ENCODE data around the gene LIFR.

GRCh38 chr5:38531518-38531917 lies 24.9 kb downstream of the LIFR start:
- TF ChIP-seq CTCF (optimal IDR thresholded peaks at IDR 0.05 in 1 of 3, IDR thresholded peaks at IDR 0.05 in 1 of 3, conservative IDR thresholded peaks at IDR 0.05 in 1 of 3; ENCODE audit: extremely low read depth in 1 of 3, insufficient read depth in 2 of 3, low read length in 3 of 3) (no peak), EZH2 (IDR thresholded peaks at IDR 0.05; ENCODE audit: low read length) (no peak)
